Activated CD4-positive, alpha-beta T cell treated with anti-CD3 and anti-CD28 coated beads, Interleukin-2, Interleukin-4, amounts not matched to agents 100 ng/mL and 50 ng/mL, durations not matched to agents 16 hours and 8 hours (primary cell): ENCODE measurements around the gene CHKB.

Experiments
- DNase-seq: peaks from one replicate; pipeline ENCODE4 v3.0.0-alpha.2; 2020; ENCODE audit warnings: low spot score

The CHKB gene

DNA sequence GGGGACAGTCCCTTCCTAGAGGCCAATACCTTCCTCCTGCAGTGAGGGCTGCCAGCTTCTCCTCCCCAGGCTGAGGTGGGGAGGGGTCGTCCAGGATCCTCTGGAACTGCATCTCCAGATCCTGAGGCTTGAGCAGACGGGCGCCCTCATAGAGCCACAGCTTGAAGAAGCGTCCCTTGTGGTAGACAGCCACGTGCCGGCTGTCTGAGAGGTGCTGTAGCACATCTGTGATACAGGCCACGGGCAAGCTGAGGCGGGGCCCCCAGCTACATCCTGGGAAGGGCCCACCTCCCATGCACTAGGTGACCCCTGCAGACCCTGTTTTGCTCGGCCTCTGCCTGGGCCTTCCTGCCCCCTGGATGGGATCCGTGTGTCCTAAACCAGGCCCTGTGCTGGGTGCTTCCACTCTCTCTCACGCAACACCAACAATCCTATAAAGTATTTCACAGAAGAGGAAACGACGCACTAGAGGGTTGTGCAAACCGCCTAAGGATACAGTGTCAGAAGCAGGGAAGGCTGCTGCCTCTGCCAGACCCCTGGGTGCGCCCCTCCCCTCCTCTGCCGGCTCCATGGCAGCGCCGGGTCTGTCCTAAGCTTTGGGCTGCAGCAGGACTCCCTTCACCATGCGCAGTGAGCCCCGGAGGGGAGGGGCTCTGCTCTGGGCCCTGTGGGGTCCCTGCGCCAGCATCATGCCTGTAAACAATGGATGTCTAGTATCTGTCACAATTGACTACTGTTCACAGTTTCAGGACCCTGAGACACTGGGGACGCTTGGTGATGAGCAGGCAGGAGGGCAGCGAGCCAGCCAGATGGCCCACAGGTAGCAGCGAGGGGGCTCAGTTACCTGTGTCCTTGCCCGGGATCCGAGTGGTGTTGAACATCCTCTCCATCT is 8.9 kb downstream of the CHKB start:
- DNase-seq, result no peak

DNA sequence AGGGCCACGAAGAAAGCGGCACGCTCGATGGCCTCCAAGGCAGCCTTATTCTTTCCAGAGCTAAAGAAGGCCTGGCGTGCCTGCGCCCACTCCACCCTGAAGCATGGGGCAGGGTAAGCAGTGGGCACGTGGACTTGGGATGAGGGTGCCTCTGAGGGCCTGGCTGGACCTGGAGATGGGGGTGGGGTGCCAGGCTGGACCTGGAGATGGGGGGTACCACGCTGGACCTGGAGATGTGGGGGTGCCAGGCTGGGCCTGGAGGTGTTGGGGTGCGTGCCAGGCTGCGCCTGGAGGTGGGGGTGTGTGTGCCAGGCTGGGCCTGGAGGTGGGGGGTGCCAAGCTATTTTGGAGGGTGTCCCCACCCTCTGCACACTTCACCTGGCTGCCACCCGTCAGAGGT is 9.7 kb downstream of the CHKB start:
- no peak for DNase-seq

DNA sequence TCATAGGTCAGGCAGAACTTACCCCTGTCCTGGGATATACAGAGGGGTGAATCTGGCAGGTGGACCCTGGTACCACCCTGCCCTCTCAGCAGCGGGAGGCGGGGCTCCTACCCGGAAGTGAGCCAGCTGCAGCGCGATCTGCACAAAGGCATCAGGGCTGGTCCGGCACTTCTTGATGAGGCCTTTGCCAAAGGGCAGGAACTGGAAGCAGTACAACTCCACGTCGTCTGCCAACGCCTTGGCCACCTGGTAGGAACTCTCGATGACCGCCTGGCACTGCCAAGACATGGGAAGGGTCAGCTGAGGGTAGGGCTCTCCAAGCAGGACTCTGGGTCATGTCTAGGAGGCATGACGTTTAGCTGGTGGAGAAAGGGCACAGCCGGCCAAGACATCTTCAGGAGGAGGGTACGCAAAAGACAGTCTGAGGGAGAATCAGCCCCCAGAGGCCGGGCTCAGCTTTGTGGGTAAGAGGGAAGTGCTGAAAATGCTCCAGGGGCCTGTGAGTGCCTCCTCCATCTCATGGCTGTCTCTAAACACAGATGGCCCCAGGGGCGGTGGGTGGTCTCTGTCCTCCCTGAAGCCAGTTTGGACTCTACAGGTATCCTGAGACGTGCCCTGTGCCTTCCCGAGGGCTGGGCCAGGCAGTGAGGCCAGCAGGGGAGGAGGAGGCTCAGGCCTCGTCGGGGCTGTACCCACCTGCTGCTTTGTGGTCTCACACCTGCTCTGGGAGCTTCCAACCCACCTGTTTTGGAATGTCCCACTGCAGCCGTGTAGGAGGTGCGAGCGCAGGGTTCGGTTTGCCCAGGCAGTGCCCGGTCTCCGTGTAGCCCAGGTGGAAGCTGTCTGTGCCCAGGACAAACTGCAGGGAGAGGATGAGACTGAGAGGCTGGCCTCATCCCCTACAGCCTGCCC is 11.1 kb downstream of the CHKB start:
- DNase-seq, result no peak

- no peak for DNase-seq
Observed at GRCh38 chr22:50570861-50571260, 11.8 kb downstream of the CHKB start.

GRCh38 chr22:50569896-50570535 is 12.6 kb downstream of the CHKB start:
- DNase-seq, result no peak

- no peak for DNase-seq
Observed at GRCh38 chr22:50569041-50569459, 13.6 kb downstream of the CHKB start.

GRCh38 chr22:50568626-50569025 is 14.0 kb downstream of the CHKB start:
- DNase-seq, result no peak

DNA sequence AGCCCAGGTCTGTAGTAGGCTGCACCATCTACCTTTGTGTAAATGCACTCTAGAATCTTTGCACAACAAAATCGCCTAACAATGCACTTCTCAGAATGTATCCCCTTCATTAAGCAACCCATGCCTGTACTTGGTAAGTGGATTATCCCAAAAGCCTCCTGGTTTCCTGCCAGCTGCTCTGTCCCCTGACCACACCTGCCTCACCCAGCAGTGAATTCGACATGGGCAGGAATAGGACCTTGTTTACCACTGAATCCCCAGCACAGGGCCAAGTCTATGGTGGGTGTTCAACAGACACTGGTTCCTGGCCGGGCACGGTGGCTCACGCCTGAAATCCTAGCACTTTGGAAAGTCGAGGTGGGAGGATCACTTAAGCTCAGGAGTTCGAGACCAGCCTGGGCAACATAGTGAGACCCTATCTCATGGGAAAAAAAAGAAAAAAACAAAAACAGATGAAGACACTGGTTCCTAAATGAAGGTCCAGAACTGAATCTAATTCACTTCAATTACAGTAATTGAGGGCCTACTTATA is 14.9 kb downstream of the CHKB start:
- DNase-seq, result no peak

DNA sequence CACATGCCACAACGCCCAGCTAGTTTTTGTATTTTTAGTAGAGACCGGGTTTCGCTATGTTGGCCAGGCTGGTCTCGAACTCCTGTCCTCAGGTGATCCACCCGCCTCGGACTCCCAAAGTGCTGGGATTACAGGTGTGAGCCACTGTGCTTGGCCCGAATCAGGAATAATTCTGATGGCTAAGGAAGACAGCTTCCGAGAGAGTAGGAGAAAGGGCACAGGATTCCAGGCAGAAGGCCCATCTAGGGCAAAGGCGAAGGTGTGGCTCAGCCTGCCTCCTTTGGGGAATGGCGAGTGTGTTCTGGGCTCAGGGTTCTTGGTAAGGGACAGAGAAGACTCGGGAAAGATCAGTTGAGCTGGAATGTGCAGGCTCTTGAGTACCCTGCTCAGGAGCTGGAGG is 18.4 kb downstream of the CHKB start:
- no peak for DNase-seq

DNA sequence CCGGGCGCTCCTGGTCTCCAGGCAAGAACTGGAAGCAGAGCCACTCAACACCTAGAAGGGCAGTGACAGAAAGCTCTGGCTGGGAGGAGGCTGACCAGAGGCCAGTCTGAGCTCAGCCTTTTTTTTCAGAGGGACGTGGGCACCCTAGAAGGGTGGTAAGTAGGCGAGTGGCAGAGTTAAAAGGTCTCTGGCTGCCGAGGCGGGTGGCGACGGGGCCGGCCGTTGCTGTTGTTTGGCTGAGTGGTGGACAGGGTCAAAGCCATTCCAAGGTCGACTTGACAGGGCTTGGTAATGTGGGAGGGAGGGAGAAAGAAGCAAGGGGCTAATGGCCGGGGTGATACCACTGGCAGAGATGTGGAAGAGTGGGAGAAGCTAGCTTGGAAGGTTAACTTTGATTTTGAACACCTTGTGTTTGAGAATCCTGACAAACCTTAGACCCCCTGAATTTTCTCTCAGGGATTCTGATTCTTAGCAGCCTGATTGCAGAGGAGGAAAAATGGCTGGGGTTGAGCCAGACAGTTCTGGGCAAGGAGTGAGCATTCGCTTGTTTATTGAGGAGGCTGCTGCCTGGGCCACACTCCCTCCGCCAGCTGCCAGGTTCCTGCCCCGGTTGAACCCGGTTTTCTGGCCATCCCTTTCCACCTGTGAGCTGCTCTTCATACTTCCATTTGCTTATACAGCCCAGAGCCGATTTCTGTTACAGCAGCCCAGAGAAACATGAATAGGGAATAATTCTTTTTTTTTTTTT is 19.1 kb downstream of the CHKB start:
- no peak for DNase-seq

DNA sequence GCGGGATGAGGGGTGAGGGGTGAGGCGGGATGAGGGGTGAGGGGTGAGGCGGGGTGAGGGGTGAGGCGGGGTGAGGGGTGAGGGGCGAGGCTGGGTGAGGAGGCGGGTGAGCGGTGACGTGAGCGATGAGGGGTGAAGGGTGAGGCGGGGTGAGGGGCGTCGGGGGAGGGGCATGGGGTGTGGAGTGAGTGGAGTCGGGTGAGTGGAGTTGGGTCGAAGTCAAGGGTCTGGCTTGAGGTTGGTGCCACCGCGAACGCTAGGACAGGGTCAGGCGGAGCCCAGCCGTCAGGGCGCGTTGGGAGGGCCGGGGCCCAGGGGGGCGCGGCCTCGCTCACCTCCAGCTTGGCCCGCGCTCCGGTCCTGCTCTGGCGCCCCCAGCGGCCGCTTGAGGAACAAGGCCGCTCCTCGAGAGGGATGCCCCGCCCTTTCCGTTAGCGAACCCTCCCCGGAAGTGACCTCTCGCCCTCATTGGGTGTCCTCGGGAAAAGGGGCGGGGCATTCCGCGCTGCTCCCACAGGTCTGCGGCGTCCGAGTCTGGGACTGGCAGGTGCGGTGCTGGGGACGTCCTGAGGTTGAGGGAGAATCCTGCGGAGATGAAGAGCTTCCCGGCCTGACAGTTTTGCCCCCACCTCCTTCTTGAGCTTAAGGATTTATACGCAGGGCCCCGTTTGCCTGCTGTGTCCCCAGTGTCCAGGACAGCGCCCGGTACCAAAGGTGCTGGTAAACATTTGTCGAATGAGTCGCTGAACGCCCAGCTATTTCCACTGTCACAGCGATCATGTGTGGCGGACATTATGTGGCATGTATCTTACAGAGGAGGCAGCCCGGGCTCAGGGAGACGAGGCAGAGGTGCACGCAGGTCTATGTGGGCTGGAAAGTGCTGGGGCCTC is 19.9 kb downstream of the CHKB start, which contains the start of gene SYCE3:
Gene SYCE3, minus strand, starts transcription at position 397 of the 890 bp plus-strand sequence. CDS start 6,514 bp downstream, outside the sequence.
- peak; percentile 99 for DNase-seq

DNA sequence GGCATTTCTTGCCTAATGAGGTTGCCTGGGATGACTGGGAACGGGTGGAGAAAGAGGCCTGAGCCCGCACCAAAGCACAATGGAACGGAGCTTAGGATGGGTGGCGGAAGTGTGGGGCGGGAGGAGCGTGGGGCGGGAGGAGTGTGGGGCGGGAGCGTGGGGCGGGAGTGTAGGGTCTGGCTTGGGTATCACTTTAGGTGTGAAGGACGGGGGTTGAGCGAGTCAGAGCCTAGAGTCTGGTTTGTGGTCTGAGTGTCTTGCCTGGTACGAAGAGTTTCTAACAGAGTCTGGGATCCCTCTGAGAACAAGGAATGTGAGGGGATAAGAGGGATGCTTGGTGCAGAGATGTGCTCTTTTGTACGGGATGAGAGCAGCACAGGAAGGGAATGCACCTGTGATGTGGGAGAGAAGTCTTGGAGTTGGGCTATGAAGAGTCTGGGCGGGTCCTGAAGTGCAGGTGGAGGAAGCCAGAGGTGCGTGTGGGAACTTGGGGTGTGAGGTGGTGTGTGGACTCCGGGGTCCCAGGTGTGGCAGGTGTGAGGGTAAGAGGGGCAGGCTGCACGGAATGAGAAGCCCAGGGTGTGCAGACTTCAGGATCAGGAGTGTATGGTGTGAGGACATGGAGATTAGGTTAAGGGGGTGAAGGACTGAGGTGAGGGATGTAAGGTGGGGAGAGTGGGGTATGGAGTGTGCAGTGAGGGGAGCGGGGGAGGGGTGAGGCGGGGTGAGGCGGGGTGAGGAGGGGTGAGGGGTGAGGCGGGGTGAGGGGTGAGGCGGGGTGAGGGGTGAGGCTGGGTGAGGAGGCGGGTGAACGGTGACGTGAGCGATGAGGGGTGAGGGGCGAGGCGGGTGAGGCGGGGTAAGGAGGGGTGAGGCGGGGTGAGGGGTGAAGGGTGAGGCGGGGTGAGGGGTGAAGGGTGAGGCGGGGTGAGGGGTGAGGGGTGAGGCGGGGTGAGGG is 21.0 kb downstream of the CHKB start:
- no peak for DNase-seq

GRCh38 chr22:50560034-50560433 is 22.6 kb downstream of the CHKB start:
- no peak for DNase-seq

GRCh38 chr22:50556703-50557102 is 25.9 kb downstream of the CHKB start:
- no peak for DNase-seq

DNA sequence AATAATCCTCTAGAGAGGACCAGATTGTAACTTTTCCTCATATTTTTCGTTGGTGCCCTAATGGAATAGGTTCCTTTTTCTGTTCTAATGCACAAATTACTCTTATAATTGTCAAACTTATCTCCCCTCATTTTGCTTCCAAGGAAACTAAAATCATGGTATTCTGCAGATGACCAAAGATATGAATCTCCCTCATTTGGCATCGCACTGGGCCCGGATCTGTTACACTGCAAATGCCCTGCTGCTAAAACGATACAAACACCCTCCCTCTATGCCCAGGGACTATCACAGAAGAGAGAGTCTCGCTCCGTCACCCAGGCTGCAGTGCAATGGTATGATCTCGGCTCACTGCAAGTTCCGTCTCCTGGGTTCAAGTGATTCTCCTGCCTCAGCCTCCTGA is 29.3 kb downstream of the CHKB start:
- no peak for DNase-seq

DNA sequence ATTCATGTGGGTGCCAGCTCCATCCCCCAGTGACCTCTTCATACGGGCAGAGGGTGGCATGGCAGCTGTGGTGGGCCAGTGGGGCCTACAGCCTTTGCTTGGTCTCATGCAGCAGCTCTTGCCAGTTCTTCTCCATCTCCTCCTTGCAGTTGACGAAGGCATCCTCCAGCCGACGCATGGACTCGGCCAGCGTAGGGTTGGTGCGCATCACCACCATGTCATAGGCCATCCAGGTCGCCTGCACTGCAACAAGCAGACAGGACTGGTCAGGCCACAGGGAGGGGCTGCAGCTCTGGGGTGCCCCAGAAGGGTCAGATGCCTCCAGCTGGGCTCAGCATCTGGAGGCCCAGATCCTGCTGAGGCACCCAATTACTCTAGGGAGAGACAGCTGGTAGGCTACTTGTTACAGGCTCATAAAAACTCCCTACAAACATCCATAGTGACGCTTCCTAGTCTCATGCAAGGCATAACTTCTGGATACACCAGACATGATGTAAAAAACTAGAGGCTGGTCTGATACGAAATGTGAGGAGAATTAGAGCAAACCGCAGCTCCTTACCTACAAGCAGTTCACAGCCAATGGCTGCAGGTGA is 31.4 kb downstream of the CHKB start:
- DNase-seq, result no peak

- no peak for DNase-seq
Observed at GRCh38 chr22:50550395-50550794, 32.3 kb downstream of the CHKB start.

- no peak for DNase-seq
Observed at GRCh38 chr22:50548921-50549790, 33.5 kb downstream of the CHKB start.
